ENCODE results near the gene EFNA5.

Gene EFNA5

GRCh38 chr5:107602896-107603295 is 67.8 kb downstream of the EFNA5 start:
- FAIRE-seq (no peak), DNase-seq (ENCODE audit: insufficient read length, low spot score) (no peak)
- TF ChIP-seq TAF1 (IDR thresholded peaks at IDR 0.05; ENCODE audit: low read depth, low read length) = no peak
- TF ChIP-seq POU2F2 (IDR thresholded peaks at IDR 0.05; ENCODE audit: low read depth, low read length) = no peak
- no peak for TF ChIP-seq POLR2AphosphoS5 (IDR thresholded peaks at IDR 0.05; ENCODE audit: low read depth, low read length)
- TF ChIP-seq POLR2A (IDR thresholded peaks at IDR 0.05; ENCODE audit: low read depth, low read length) = no peak
- no peak for TF ChIP-seq SPI1 (IDR thresholded peaks at IDR 0.05; ENCODE audit: low read depth, low read length)
- no peak for TF ChIP-seq PAX5 (IDR thresholded peaks at IDR 0.05; ENCODE audit: insufficient read depth, low read length, severe bottlenecking)

DNA sequence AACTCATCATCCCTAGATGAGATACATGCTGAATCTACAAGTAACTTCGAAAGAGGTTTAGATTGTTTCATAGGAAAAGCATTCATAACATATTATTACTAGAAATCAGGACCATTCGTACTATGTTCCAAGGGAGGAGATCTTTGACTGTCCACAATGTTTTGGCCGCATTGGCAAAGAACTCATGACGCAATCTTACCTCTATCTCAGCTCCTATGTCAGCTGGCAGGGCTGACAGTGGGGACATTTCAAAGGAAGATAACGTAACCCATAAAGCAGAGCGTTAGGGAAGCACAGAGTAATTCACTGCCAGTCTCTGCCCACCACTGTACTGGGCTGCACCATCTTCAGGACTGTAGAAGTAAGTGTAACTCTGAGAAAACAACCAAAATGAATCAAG is 69.7 kb downstream of the EFNA5 start:
- FAIRE-seq (no peak), DNase-seq (ENCODE audit: insufficient read length, low spot score) (no peak)
- TF ChIP-seq POLR2A (IDR thresholded peaks at IDR 0.05; ENCODE audit: low read depth, low read length) = no peak
- no peak for TF ChIP-seq TAF1 (IDR thresholded peaks at IDR 0.05; ENCODE audit: low read depth, low read length)
- no peak for TF ChIP-seq SPI1 (IDR thresholded peaks at IDR 0.05; ENCODE audit: low read depth, low read length)
- no peak for TF ChIP-seq PAX5 (IDR thresholded peaks at IDR 0.05; ENCODE audit: insufficient read depth, low read length, severe bottlenecking)
- TF ChIP-seq POU2F2 (IDR thresholded peaks at IDR 0.05; ENCODE audit: low read depth, low read length) = no peak
- no peak for TF ChIP-seq POLR2AphosphoS5 (IDR thresholded peaks at IDR 0.05; ENCODE audit: low read depth, low read length)

DNA sequence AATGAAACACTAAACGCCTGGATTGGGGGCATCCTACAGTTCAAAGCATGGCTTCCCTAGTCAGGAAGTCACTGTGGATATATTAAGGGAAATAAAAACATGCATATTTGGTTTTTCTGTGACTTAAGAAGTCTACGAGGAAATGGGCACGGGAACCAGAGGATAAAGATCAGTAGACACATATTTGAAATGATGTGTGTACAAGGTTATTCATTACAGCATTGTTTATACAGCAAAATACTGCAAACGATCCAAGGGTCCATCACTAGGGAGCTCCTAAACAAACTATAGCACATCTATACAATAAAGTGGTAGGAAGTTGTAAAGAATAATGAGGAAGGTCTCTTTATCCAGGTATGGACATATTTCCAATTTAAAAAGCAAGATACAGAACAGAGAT is 71.8 kb downstream of the EFNA5 start:
- no peak for TF ChIP-seq SPI1 (IDR thresholded peaks at IDR 0.05; ENCODE audit: low read depth, low read length)
- no peak for TF ChIP-seq POLR2AphosphoS5 (IDR thresholded peaks at IDR 0.05; ENCODE audit: low read depth, low read length)
- TF ChIP-seq POLR2A (IDR thresholded peaks at IDR 0.05; ENCODE audit: low read depth, low read length) = no peak
- TF ChIP-seq POU2F2 (IDR thresholded peaks at IDR 0.05; ENCODE audit: low read depth, low read length) = no peak
- no peak for TF ChIP-seq TAF1 (IDR thresholded peaks at IDR 0.05; ENCODE audit: low read depth, low read length)
- TF ChIP-seq PAX5 (IDR thresholded peaks at IDR 0.05; ENCODE audit: insufficient read depth, low read length, severe bottlenecking) = no peak
- FAIRE-seq (no peak), DNase-seq (ENCODE audit: insufficient read length, low spot score) (no peak)

GRCh38 chr5:107597803-107598202 is 72.9 kb downstream of the EFNA5 start:
- FAIRE-seq = no peak
- no peak for TF ChIP-seq POLR2AphosphoS5 (IDR thresholded peaks at IDR 0.05; ENCODE audit: low read depth, low read length)
- no peak for TF ChIP-seq SPI1 (IDR thresholded peaks at IDR 0.05; ENCODE audit: low read depth, low read length)
- TF ChIP-seq POU2F2 (IDR thresholded peaks at IDR 0.05; ENCODE audit: low read depth, low read length) = no peak
- TF ChIP-seq POLR2A (IDR thresholded peaks at IDR 0.05; ENCODE audit: low read depth, low read length) = no peak
- TF ChIP-seq PAX5 (IDR thresholded peaks at IDR 0.05; ENCODE audit: insufficient read depth, low read length, severe bottlenecking) = no peak
- TF ChIP-seq TAF1 (IDR thresholded peaks at IDR 0.05; ENCODE audit: low read depth, low read length) = no peak

DNA sequence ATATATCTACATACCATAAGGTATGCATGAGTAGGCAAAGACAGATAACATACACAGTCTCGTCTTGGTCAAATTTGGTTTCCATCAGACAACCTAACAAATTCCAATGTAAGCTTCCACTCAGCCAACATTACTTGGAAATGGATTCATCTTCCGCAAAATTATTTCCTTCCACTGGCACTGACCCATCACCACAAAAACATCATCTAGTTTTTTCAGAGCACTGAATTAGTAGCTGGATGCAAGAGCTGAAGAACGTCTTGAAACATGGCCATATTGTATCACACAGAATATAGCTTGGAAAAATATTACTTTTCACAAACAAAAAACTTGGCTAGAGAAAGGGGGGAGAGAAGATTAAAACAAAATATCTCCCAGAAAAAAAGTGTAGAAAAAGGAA is 73.5 kb downstream of the EFNA5 start:
- FAIRE-seq (no peak), DNase-seq (ENCODE audit: insufficient read length, low spot score) (no peak)
- no peak for TF ChIP-seq POLR2AphosphoS5 (IDR thresholded peaks at IDR 0.05; ENCODE audit: low read depth, low read length)
- TF ChIP-seq TAF1 (IDR thresholded peaks at IDR 0.05; ENCODE audit: low read depth, low read length) = no peak
- TF ChIP-seq SPI1 (IDR thresholded peaks at IDR 0.05; ENCODE audit: low read depth, low read length) = no peak
- TF ChIP-seq POU2F2 (IDR thresholded peaks at IDR 0.05; ENCODE audit: low read depth, low read length) = no peak
- TF ChIP-seq PAX5 (IDR thresholded peaks at IDR 0.05; ENCODE audit: insufficient read depth, low read length, severe bottlenecking) = no peak
- TF ChIP-seq POLR2A (IDR thresholded peaks at IDR 0.05; ENCODE audit: low read depth, low read length) = no peak

More at GRCh38 chr5:107597803-107598202, 72.9 kb downstream of the EFNA5 start:
- DNase-seq (ENCODE audit: insufficient read length, low spot score) = no peak

DNA sequence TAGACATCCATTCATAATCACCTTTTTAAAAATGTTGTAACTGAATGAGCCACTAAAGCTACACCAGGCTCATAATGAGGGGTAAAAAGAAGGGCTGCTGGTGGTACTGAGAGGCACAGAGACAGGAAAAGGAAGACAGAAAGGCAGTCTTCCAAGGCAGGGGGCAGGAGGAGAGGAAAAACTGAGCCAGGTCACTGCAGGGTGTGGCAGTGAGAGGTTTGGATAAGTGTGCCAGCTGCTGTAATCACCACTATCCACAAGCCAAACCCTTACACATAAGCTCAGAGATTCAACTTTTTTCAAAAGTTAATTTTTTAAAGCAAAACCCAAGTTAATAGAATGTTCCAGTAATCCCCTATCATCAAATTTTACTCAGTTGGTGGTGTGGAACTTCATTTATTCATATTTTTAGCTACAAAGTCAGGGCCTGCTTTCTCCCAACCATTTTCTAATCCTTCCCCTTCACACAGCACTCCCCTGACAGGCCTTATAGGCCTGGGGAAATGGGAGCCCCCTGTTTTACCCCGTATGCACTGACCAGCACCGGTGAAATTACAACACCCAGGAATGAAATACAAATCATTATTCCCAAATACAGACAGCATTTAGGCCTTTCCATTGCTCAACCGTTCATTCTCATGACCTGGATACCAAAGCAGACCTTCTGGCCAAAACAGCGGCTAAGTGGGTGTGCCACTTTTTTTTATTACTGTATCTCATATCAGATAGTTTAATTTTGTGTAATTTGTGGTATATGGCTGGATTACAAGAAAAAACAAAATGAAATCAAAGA is 76.3 kb downstream of the EFNA5 start:
- DNase-seq (ENCODE audit: insufficient read length, low spot score) = no peak
- FAIRE-seq = no peak
- TF ChIP-seq PAX5 (IDR thresholded peaks at IDR 0.05; ENCODE audit: insufficient read depth, low read length, severe bottlenecking) (no peak), POLR2AphosphoS5 (IDR thresholded peaks at IDR 0.05; ENCODE audit: low read depth, low read length) (no peak), POU2F2 (IDR thresholded peaks at IDR 0.05; ENCODE audit: low read depth, low read length) (no peak), SPI1 (IDR thresholded peaks at IDR 0.05; ENCODE audit: low read depth, low read length) (no peak), TAF1 (IDR thresholded peaks at IDR 0.05; ENCODE audit: low read depth, low read length) (no peak), POLR2A (IDR thresholded peaks at IDR 0.05; ENCODE audit: low read depth, low read length) (no peak)

GRCh38 chr5:107593009-107593408 is 77.7 kb downstream of the EFNA5 start:
- FAIRE-seq (no peak), DNase-seq (ENCODE audit: insufficient read length, low spot score) (no peak)
- TF ChIP-seq TAF1 (IDR thresholded peaks at IDR 0.05; ENCODE audit: low read depth, low read length) (no peak), POLR2A (IDR thresholded peaks at IDR 0.05; ENCODE audit: low read depth, low read length) (no peak), POU2F2 (IDR thresholded peaks at IDR 0.05; ENCODE audit: low read depth, low read length) (no peak), PAX5 (IDR thresholded peaks at IDR 0.05; ENCODE audit: insufficient read depth, low read length, severe bottlenecking) (no peak), POLR2AphosphoS5 (IDR thresholded peaks at IDR 0.05; ENCODE audit: low read depth, low read length) (no peak), SPI1 (IDR thresholded peaks at IDR 0.05; ENCODE audit: low read depth, low read length) (no peak)

DNA sequence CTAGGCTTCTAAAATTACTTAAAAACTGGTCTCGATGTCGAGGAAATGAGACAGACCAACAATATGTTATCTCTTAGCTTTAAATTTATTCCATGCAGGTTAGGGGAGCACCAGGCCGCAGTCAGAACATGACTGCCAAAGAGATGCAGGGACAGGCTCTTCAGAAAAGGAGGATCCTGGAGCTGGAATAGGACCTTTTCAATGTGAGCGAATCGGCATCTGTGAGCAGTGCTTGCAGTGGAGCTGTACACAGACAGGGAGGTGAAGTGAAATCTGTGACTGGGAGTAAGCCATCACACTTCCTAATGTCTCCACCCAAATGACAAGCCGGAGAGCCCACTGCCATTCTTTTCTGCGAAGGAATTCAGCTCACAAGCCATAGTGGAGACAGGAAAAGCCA is 78.2 kb downstream of the EFNA5 start:
- no peak for DNase-seq (ENCODE audit: insufficient read length, low spot score)
- TF ChIP-seq PAX5 (IDR thresholded peaks at IDR 0.05; ENCODE audit: insufficient read depth, low read length, severe bottlenecking) (no peak), POLR2AphosphoS5 (IDR thresholded peaks at IDR 0.05; ENCODE audit: low read depth, low read length) (no peak), TAF1 (IDR thresholded peaks at IDR 0.05; ENCODE audit: low read depth, low read length) (no peak), POU2F2 (IDR thresholded peaks at IDR 0.05; ENCODE audit: low read depth, low read length) (no peak), SPI1 (IDR thresholded peaks at IDR 0.05; ENCODE audit: low read depth, low read length) (no peak), POLR2A (IDR thresholded peaks at IDR 0.05; ENCODE audit: low read depth, low read length) (no peak)
- no peak for FAIRE-seq

- TF ChIP-seq TAF1 (IDR thresholded peaks at IDR 0.05; ENCODE audit: low read depth, low read length) (no peak), POLR2A (IDR thresholded peaks at IDR 0.05; ENCODE audit: low read depth, low read length) (no peak), PAX5 (IDR thresholded peaks at IDR 0.05; ENCODE audit: insufficient read depth, low read length, severe bottlenecking) (no peak), POLR2AphosphoS5 (IDR thresholded peaks at IDR 0.05; ENCODE audit: low read depth, low read length) (no peak), POU2F2 (IDR thresholded peaks at IDR 0.05; ENCODE audit: low read depth, low read length) (no peak), SPI1 (IDR thresholded peaks at IDR 0.05; ENCODE audit: low read depth, low read length) (no peak)
- DNase-seq (ENCODE audit: insufficient read length, low spot score) = no peak
- no peak for FAIRE-seq
These were observed 80.1 kb downstream of the EFNA5 start for GRCh38 chr5:107590686-107591085.
